NB4 (cell line): Measurements from ENCODE around the gene SMAD5.

ENCODE experiments used
- DNase-seq: peaks from one replicate; pipeline ENCODE4 v3.0.0; 2010; ENCODE audit warnings: low read depth
- H3K4me3 ChIP-seq: one replicate; pipeline ENCODE4 v1.5.1; 2011; ENCODE audit warnings: mild to moderate bottlenecking, low read depth, low read length, moderate library complexity
- CTCF ChIP-seq: IDR thresholded peaks from one replicate; pipeline ENCODE4 v1.5.1; 2012; ENCODE audit warnings: low read depth, low read length
- MYC ChIP-seq: IDR thresholded peaks from 2 replicates; pipeline ENCODE4 v1.6.1; 2011; ENCODE audit warnings: low read depth, low read length
- POLR2A ChIP-seq: IDR thresholded peaks from 2 replicates; pipeline ENCODE4 v1.6.1; 2011; ENCODE audit warnings: mild to moderate bottlenecking; ENCODE audit not compliant: insufficient read length; ENCODE audit errors: extremely low read depth
- TF ChIP-seq, protein P1 (sequence below): IDR thresholded peaks from 2 replicates; pipeline ENCODE4 v1.6.1; 2011; ENCODE audit warnings: low read depth, low read length

The SMAD5 gene

DNA sequence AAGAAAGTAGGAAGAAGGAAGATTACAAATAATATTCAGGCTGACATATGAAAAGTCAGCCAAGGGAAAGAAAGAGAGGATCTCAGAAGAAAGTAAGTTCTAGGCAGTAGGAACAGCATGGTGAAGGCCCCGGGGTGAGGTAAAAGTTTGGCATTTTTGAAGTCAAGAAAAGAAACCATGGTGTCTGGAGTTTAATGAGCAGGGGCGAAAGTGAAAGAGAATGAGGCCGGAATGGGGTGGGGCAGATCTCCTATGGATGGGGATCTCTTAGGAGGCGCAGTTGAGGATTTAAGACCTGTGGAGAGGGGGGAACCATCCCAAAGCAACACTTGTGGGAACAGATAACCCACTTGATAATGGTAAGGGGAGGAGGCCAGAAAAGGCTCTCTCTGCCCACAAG, 42.3 kb upstream of the SMAD5 start:
- TF ChIP-seq MYC: no peak
- no peak for DNase-seq
- H3K4me3 ChIP-seq: no peak overlapping the region

GRCh38 chr5:136094189-136094912, 38.3 kb upstream of the SMAD5 start:
- no peak overlapping the region for H3K4me3 ChIP-seq
- no peak for DNase-seq
- TF ChIP-seq MYC: no peak
- no peak for TF ChIP-seq POLR2A
- TF ChIP-seq, protein P1, sequence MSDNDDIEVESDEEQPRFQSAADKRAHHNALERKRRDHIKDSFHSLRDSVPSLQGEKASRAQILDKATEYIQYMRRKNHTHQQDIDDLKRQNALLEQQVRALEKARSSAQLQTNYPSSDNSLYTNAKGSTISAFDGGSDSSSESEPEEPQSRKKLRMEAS: no peak

GRCh38 chr5:136094913-136095641, 37.6 kb upstream of the SMAD5 start:
- no peak overlapping the region for H3K4me3 ChIP-seq
- TF ChIP-seq POLR2A (no peak), MYC (no peak)
- no peak for DNase-seq

- no peak for DNase-seq
- TF ChIP-seq POLR2A: no peak
- no peak for TF ChIP-seq MYC
- TF ChIP-seq, protein P1: no peak
- TF ChIP-seq CTCF: no peak
- no peak overlapping the region for H3K4me3 ChIP-seq
Observed at GRCh38 chr5:136098176-136098575, 34.5 kb upstream of the SMAD5 start.

DNA sequence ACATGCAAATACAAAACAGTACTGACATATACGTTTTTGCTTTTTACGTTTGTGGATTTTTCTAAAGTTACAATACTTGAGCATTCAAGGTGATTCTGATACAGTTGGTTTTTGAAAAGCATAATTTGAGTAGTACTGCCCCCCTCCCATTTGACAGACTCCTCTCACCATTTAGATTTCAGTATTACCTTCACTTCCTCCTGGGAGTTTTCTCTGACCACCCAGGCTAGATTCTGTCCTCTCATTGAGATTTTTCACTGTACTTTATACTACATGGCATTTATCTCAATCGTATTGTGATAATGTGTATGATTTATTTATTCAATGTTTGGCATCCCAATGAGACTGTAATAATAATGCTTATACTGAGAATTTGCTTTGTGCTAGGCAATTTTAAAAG, 32.8 kb upstream of the SMAD5 start:
- no peak for DNase-seq
- TF ChIP-seq CTCF: no peak
- TF ChIP-seq, protein P1: no peak
- no peak for TF ChIP-seq MYC
- no peak overlapping the region for H3K4me3 ChIP-seq

GRCh38 chr5:136101884-136102283, 30.8 kb upstream of the SMAD5 start:
- DNase-seq: no peak
- TF ChIP-seq POLR2A (no peak), CTCF (no peak), MYC (no peak)
- TF ChIP-seq, protein P1: no peak
- H3K4me3 ChIP-seq: no peak overlapping the region

DNA sequence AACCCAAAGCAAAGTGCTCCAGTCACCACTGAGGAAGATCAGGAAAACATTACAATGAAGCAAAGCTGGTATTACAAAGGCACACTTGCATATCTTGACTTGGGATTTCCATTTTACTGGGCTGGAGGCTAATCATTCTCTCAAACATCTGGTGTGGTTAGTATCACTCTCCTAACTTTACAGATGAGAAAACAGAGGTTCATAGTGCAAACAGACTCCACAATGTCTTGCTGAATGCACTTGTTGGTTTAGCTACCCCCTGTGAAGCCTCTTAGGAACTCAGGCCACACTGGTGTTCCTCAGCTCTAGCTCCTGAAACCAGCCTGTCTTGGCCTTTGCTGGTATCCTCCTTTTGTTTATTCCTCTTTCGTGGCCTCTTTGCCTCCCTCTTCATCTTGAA, 29.5 kb upstream of the SMAD5 start:
- no peak for DNase-seq
- no peak overlapping the region for H3K4me3 ChIP-seq
- TF ChIP-seq, protein P1: no peak
- no peak for TF ChIP-seq MYC
- TF ChIP-seq POLR2A: no peak
- no peak for TF ChIP-seq CTCF
